Stimulated activated CD8-positive, alpha-beta memory T cell treated with anti-CD3 and anti-CD28 coated beads, Interleukin-15, amount 100 ng/mL, for 4 hours (primary cell): ENCODE data around the gene EYS.

Experiments
- DNase-seq, 2 donors: peaks; one replicate each; pipeline ENCODE4 v3.0.0-alpha.2; 2020; ENCODE audit warnings: low read depth in 2 of 2

Gene EYS

DNA sequence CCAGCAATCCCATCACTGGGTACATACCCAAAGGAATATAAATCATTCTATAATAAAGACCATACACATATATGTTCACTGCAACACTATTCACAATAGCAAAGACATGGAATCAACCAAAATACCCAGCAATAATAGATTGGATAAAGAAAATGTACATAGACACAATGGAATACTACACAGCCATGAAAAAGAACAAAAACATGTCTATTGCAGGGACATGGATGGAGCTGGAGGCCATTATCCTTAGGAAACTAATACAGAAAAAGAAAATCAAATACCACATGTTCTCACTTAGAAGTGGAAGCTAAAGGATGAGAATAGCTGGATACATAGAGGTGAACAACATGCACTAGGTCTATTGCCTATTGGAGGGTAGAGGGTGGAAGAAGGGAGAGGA, 1396.8 kb downstream of the EYS start:
- DNase-seq = no peak

DNA sequence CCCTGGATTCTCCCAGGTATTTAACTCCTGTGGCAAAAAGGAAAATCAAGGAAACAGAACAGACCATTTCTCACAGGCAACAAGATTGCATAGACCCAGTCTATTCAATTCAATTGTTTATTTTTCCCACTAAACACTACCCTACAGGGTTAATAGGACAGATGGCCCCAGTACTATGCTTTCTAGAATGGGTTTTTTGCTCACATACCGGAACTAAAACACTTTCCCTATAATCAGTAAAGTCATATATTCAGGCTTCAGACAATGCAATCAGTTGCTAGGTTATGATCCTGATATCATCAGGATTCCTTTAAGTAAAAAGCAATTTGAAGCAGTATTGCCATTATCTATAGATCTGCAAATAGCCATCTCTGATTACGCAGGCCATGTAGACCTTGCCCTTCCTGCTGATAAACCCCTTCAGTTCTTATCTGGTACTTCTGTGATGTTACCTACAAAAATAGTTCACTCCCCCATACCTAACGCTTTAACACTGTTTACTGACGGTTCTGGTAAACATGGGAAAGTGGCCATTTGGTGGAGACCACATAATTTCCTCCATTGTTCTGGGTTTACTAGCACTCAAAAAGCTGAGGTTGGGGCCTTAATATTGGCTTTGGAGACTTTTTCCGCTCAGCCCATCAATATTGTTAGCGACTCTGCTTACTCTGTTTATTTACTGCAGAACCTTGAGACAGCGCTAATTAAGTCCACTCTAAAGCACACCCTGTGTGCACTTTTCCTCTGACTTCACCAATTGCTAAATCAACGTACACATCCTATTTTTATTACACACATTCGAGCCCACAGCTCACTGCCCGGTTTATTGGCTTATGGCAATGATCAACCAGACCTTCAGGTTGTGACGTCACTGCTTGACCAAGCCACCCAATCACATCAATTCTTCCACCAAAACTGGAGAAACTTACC, 1405.5 kb downstream of the EYS start:
- DNase-seq = no peak

DNA sequence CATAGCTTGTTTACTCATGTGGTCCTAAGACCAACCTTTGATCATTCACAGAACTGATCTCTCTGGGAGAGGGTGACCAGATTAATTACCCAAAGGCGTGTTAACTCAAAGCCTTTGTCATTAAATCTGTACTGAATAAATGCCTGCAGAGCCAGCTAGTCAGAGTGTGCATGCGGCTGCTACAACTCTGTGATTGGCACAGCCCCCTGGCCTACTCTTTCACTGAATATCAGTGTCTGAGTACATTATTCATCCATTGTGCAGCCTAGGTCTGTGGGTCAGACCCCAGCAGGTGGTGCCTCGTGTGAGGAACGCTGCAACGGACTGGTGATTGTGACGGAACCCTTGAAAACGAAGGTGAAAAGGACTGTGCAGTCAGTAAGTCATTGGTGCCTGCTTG, 1407.8 kb downstream of the EYS start:
- no peak for DNase-seq

DNA sequence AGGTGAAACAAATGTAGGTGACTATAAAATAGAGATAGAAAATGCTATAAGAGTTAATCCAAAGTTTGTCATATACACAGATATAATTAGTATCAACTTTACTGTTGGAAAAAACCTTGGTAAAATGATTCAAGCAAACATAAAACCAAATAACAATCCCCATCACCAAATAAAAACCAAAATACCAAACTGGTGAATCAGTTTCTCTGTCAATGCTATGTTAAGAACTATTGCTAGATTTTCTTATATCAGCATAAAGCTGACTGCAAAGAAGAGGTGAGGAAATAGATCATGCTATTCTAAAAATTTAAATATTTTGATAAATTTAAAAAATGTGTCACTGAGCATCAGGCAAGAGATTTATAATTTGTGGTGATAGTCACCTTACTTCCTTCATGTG, 1413.0 kb downstream of the EYS start:
- no peak for DNase-seq

DNA sequence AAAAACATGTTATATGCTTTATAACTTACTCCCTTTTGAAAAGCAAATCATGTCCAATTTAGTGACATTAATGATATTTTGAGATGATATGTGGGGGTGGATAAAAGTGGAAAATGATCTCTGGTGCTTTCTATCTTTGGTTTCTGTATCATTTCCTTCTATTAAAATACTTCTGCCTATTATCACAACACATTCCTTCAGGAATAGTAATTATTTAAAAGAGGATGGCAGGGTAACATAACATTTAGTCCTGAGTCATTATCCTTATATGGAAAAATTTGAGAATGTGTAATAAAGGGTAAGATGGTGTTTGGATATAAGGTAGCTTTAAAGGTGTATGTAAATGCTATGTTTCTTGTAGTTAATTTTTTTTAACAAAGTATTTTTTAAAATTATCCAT, 1413.7 kb downstream of the EYS start:
- DNase-seq = no peak

DNA sequence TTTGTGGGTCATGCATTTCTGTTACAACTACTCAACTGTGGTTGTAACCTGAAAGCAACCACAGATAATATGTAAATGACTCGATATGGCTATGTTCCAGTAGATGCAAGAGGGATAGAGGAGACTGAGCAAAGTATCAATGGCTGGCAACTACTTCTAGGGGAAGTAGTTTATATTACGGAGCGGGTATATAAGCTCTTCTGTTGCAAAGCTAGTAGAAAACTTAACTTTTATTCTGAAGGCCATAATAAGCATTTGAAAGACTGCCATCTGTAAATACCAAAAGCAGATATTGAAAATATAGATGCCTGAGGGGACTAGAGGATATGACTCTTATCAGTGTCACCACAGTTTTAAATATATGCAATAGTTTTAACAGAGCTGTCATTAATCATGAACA, 1416.2 kb downstream of the EYS start:
- DNase-seq = no peak

DNA sequence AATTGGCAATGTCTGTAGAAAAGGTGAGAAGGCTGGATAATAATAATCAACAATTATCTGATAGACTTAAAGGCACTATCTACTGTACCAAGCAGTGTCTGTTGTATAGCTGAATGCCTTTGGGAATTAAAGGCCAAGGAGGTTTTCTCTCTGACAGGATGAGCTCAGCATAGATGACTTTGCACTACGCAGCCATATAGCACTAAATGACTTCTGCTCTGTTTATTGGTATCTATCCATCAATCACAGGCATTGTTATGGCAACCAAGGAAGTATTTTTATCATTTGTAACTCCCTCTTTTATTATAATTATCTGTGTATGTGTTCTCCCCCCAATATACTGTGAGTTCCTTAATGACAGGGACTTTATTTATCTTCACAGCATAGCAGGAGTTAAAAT, 1417.1 kb downstream of the EYS start:
- no peak for DNase-seq

DNA sequence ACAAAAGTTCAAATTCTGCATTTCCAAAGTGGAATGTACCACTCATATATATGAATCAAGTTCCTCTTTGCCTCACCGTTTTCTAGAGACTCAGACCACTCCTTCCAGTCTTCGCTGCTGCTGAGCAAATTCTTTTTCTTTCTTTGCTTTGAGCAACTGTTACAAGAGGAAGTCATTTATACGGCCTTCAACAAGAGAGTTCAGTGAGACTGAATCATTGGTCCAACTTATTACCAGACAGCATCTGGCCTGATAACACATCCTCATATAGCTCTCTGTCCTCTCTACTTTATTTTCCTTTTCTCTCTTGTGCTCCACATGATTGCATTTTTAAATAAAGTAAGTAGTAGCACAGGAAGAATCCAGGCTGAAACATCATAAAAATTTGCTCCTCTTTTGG, 1418.7 kb downstream of the EYS start:
- DNase-seq = no peak

DNA sequence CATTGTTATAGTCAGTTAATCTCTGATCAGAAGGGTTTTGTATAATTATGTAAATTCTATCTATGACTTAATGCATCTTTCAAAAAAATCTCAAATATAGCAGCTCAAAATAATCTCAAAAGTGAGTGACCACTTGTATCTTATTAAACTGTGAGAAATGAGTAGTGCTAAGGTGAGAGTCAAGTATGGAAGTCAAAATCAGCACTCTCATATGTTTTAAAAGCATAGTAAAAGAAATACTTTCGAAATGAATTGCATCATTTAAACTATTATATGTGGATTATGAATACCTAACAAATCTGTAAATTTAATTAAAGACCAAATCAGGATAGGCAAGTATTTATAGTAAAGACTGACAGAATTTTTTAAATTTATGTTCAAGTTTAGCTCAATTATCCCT, 1425.9 kb downstream of the EYS start:
- no peak for DNase-seq

DNA sequence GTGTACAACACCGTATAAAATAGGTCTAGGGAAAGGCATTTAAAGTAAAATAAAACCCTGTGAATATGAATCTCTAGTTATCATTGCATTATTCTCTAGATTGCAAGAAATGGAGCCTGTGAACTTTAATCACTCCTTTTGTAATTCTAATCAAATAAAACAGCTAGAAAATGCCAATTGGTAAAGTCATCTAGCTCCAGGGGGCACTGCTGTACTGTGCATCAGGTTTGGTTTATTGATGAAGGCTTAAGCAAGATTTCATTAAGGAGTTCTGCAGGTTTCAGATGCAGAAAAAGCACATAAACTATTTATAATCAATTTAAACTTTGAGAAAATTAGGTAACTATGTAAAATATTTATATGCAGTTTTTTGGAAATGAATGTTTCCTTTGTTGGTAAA, 1426.5 kb downstream of the EYS start:
- DNase-seq = no peak

DNA sequence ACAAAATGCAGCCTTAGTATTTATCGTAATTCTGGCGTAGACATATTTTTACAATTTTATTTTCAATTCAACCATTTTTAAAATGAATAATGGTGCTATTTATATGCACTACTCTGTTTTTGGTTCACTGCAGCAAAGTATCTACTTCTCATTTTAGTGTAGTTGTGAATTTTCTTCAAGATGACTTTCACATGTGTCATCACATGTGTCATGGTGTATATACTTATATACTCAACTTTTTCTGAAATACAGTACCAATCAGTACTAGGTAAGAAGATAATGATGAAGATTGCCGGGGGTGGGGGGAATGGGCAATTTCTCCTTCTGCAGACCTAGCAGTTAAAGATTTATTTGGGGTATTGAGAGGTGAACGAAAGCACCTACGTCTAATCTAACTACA, 1436.9 kb downstream of the EYS start:
- DNase-seq = no peak

DNA sequence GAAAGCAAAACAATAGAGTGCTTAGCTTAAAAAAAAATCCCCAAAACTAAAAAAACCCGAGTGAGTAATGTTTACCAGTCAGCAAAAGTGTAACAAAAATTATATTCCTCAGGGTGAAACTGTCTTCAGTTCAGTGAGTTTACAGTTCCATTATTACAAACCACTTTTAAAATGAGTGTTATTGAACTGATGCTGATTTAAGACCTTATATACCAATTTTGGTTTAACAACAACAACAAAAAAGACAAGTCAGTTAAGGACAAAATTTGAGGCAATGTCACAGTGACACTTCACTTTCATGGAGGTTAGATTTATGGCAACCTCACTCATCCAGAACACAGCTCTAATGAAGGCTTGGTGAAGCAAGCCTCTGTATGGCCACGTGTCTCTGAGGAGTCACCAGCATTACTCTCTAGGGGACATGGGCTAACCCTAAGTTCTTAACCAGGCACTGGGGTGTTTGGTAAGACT, 1440.6 kb downstream of the EYS start:
- no peak for DNase-seq

DNA sequence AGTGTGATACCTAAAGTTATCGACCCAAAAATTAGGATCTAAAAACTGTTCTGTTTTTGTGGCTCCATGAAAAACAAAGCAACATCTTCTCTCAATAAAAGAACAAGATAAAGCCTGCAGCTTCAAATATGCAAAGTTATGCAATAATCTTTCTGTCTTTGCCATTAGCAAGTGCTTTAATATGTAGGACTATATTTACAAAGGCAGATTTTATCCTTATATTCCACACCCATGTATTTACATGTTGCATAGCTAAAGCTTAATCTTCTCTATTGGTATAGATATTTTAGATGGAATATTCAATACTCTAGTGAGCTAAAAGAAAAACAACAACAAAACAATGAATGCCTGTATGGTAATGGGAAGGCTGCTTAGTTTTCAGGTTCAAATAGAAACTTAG, 1443.2 kb downstream of the EYS start:
- no peak for DNase-seq

DNA sequence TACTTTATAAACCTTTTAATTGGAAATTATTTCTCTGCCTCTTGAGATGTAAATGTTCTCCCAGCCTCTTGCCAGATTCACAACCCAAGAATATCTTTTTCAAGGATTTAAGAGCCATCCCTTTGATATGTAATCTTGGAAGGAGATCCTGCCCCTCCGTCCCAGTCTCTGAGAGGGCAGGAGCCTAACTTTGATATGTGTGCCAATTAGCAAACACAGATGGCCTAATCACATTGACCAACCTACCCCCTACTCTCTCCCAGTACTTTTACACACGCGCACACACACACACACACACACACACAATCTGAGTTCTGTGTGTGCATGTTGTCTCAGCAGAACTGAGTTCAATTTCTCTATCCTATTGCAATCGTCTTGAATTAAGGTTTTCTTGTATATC, 1447.7 kb downstream of the EYS start:
- DNase-seq = no peak

DNA sequence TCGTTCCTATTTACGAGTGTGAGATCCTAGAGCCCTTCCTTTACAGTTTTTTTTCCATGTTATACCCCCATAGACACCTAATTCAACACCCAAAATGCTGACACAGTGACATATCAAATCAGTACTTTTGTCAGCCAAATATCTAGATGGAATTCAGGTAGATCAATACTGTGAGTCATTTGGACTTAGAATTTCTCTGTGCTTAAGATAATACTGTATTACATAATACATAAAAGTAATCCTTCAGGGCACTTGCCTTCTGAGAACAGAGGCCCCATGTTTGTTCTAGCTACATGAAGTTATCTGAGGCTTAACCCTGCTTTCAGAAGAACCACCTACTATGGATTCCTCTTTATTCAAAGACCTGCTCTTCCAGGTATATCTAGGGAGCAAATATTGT, 1448.3 kb downstream of the EYS start:
- DNase-seq = no peak

DNA sequence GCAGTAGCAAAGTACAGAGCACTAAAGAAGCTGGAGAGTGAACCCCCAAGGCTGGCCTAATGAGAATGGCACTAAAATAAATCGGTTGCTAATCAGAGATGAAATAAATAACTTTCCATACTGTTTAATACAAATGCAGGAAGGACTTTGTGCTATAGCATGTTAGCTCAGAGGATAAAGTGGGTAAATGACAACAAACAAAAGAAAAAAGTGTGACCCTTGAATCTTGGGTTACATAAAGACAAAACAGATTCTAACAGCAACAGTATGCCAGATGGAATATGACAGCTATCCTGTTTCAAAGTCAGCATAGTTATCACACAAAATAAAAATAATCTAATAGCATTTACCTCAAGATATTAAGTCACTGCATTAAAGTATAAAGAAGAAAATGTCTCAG, 1448.7 kb downstream of the EYS start:
- no peak for DNase-seq

DNA sequence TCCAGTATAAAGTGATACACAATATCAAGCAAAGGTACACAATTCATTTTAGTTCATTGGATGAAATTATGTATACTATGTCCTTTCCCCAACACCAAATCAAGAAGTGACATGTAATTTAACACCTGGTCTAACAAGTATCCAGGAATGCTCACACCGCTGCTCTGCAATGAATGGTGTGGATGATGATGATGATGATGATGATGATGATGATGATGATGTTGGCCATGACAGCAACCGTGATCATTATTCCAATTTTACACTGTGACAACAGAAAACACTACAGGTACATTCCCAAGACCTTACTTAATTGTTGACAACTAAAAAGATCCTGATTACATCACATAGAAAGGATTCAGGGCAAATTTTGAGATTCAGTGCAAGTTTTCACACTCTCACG, 1449.4 kb downstream of the EYS start:
- DNase-seq = no peak

DNA sequence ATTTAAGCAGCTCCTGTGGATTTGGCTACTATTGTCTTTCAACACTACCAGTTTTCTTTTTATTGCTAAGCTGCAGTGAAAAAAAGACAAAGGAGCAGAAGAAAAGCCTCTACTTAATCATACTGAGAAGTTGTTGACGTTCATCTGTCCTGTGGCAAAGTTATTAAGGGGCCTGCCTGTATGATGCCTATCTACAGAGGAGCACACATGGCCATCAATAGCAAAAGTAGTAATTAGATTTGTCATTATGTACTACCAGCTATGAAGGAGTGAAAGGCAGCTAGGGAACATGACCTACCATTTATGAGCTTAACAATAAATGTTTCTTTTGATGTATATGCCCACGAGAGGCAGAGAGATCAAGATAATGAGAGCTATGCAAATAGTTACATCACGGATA, 1450.5 kb downstream of the EYS start:
- no peak for DNase-seq

DNA sequence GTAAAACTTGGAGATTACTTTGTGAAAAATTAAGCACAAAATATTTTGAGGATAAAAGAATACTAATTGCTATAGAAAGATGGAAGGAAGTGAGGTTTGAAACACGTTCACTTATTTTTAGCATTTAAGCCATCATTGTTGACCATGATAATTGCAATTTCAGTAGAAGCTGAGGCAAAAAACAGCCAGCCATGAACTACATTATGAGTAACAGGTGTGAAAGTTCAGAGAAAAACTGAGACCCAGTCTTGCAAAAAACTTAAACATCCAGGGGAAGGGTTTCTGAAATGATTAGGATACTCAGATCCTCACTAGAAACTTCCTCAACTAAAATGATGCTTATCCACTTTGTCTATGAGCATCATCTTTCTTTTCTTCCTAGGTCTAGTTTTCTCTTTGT, 1452.0 kb downstream of the EYS start:
- DNase-seq = no peak

DNA sequence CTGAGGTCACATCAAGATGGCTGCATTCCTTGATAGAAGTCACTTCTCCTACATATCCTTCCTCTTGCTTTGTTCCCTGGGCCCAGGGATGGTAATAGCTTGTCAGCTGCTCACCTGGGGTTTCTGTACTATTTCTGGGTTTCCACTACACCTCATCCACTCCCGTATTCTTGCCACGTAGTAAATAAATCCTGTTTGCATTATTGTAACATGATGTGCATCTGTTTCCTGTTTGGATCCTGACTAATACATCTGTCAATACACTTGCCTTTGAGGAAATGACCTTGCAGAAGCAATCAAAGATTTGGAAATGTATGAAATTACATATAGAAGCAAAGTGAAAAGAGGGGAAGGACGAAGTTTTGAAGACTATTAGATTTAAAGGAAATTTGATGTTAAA, 1452.5 kb downstream of the EYS start:
- no peak for DNase-seq

DNA sequence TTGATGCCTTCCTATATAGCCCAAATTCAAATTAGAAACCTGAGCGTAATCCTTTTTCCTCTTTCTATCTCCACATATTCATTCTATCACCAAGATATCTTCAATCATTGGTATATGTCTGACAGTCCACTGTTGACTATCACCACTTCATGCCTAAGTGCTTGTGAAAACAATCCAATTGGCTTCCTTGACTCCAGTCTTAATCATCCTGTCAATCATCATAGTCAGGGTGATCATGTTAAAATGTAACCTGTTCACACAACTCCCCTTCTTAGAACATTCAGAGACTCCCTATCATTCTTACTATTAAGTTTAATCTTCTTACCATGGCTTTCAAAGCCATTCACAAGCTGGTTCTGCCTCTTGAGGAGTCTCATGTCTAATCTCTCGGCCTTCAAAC, 1454.8 kb downstream of the EYS start:
- no peak for DNase-seq

DNA sequence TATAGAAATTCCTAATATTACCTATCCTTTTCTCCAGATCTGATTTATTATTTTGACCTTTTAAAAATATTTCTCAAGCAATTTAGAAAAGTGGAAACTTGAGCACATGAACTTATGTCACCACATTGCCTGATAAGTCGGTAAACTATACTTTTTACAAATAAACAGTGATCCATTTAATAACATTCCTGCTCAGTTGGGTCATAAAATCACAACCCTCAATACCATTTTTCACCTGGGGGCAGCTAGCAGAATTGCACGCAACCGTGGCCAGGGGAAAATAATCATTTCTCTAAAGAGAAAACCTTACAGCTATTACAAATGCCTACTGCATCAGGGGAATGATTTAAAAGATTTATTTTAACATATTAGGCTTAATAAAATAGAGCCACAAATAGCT, 1456.9 kb downstream of the EYS start:
- no peak for DNase-seq

DNA sequence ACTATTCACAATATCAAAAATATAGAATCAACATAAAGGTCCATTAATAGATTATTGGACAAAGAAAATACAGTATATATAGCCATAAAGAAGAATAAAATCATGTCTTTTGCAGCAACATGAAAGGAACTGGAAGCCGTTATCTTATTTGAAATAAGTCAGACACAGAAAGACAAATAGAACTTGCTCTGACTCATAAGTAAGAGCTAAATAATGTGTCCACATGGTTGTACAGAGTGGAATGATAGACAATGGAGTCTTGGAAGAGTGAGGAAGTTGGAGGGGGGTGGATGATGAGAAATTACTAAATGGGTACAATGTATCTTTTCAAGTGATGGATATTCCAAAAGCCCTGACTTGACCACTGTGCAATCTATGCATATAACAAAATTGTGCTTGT, 1457.9 kb downstream of the EYS start:
- DNase-seq = no peak

DNA sequence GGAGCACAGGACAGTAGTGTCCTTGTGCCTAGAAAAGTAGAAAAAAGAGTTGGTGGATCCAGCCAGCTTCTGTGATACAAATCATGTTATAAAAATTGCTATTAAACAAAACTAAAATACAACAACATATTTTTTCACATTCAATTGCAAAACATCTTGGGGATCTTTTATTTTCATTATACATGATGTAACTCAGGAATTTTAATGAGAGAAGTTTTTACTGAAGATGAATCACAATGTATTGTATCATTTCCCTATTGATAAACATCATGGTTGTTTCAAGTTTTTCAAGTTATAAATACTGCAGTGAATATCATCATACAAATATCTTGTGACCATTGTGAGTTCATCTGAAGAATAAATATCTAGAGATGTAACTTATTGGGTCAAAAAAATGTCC, 1463.4 kb downstream of the EYS start:
- no peak for DNase-seq
